ENCODE results near the gene ZBTB3.

GRCh38 chr11:62752994-62753735, 795 bp downstream of the ZBTB3 start:
- TF ChIP-seq, protein P1, sequence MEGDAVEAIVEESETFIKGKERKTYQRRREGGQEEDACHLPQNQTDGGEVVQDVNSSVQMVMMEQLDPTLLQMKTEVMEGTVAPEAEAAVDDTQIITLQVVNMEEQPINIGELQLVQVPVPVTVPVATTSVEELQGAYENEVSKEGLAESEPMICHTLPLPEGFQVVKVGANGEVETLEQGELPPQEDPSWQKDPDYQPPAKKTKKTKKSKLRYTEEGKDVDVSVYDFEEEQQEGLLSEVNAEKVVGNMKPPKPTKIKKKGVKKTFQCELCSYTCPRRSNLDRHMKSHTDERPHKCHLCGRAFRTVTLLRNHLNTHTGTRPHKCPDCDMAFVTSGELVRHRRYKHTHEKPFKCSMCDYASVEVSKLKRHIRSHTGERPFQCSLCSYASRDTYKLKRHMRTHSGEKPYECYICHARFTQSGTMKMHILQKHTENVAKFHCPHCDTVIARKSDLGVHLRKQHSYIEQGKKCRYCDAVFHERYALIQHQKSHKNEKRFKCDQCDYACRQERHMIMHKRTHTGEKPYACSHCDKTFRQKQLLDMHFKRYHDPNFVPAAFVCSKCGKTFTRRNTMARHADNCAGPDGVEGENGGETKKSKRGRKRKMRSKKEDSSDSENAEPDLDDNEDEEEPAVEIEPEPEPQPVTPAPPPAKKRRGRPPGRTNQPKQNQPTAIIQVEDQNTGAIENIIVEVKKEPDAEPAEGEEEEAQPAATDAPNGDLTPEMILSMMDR (IDR thresholded peaks at IDR 0.05) = no peak
- no peak for TF ChIP-seq POLR2A (IDR thresholded peaks at IDR 0.05)

All from testis (tissue), 2 donors.